HL-60 (cell line): ENCODE results near the gene COBL.

Source experiments
- DNase-seq, 2 experiments: peaks; one replicate each; pipeline ENCODE4 v3.0.0-alpha.2; 2010 to 2020; ENCODE audit warnings: low read depth in 1 of 2, low spot score in 1 of 2
- H3K27ac ChIP-seq: fragments of 250-450 bp; sonication (Bioruptor Pico); replicated peaks from 2 replicates; pipeline ENCODE4 v1.5.1; 2020; ENCODE audit warnings: mild to moderate bottlenecking, moderate library complexity
- H3K27me3 ChIP-seq: fragments of 250-450 bp; sonication (Bioruptor Pico); 2 replicates; pipeline ENCODE4 v1.5.1; 2021; ENCODE audit warnings: mild to moderate bottlenecking, moderate library complexity; ENCODE audit not compliant: insufficient read depth, poor library complexity, severe bottlenecking
- H3K4me3 ChIP-seq: replicated peaks from 2 replicates; pipeline ENCODE4 v1.5.1; 2011; ENCODE audit warnings: mild to moderate bottlenecking, control low read depth, low read length; ENCODE audit not compliant: insufficient read depth
- GABPA ChIP-seq: IDR thresholded peaks from 2 replicates; pipeline ENCODE4 v1.6.1; 2012; ENCODE audit warnings: low read depth
- POLR2AphosphoS5 ChIP-seq: IDR thresholded peaks from 2 replicates; pipeline ENCODE4 v1.6.1; 2012; ENCODE audit warnings: low read depth
- SPI1 ChIP-seq: IDR thresholded peaks from 2 replicates; pipeline ENCODE4 v1.6.1; 2012; ENCODE audit warnings: low read depth, mild to moderate bottlenecking, borderline replicate concordance
- TF ChIP-seq, protein P1 (sequence below): IDR thresholded peaks from one replicate; pipeline ENCODE4 v1.5.1; 2011; ENCODE audit warnings: low read length, control low read depth, inconsistent platforms; ENCODE audit not compliant: insufficient read depth
- TF ChIP-seq, protein P2 (sequence below): IDR thresholded peaks from 2 replicates; pipeline ENCODE4 v1.6.1; 2012; ENCODE audit warnings: low read depth; ENCODE audit not compliant: insufficient replicate concordance

Gene COBL

DNA sequence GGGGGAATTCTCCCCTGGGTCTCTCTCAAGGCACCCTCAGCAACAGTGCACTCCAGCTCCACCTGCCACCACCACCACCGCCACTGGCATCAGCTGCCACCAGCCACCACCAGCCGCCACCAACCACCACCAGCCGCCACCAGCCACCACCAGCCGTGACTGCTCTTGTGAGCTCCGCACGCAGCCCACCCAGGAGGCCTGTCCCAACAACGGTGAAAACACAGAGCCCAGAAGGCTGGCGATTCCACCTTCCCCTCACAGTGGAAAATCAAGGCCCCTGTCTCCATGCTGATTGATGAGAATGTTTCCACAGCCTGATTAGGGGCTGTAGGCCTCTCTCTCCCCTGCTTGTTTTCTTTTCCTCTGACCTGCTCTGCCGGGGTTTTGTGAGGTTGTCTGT lies 41.1 kb downstream of the COBL start:
- H3K4me3 ChIP-seq = no peak overlapping the region
- TF ChIP-seq, protein P1, sequence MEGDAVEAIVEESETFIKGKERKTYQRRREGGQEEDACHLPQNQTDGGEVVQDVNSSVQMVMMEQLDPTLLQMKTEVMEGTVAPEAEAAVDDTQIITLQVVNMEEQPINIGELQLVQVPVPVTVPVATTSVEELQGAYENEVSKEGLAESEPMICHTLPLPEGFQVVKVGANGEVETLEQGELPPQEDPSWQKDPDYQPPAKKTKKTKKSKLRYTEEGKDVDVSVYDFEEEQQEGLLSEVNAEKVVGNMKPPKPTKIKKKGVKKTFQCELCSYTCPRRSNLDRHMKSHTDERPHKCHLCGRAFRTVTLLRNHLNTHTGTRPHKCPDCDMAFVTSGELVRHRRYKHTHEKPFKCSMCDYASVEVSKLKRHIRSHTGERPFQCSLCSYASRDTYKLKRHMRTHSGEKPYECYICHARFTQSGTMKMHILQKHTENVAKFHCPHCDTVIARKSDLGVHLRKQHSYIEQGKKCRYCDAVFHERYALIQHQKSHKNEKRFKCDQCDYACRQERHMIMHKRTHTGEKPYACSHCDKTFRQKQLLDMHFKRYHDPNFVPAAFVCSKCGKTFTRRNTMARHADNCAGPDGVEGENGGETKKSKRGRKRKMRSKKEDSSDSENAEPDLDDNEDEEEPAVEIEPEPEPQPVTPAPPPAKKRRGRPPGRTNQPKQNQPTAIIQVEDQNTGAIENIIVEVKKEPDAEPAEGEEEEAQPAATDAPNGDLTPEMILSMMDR = no peak
- TF ChIP-seq, protein P2, sequence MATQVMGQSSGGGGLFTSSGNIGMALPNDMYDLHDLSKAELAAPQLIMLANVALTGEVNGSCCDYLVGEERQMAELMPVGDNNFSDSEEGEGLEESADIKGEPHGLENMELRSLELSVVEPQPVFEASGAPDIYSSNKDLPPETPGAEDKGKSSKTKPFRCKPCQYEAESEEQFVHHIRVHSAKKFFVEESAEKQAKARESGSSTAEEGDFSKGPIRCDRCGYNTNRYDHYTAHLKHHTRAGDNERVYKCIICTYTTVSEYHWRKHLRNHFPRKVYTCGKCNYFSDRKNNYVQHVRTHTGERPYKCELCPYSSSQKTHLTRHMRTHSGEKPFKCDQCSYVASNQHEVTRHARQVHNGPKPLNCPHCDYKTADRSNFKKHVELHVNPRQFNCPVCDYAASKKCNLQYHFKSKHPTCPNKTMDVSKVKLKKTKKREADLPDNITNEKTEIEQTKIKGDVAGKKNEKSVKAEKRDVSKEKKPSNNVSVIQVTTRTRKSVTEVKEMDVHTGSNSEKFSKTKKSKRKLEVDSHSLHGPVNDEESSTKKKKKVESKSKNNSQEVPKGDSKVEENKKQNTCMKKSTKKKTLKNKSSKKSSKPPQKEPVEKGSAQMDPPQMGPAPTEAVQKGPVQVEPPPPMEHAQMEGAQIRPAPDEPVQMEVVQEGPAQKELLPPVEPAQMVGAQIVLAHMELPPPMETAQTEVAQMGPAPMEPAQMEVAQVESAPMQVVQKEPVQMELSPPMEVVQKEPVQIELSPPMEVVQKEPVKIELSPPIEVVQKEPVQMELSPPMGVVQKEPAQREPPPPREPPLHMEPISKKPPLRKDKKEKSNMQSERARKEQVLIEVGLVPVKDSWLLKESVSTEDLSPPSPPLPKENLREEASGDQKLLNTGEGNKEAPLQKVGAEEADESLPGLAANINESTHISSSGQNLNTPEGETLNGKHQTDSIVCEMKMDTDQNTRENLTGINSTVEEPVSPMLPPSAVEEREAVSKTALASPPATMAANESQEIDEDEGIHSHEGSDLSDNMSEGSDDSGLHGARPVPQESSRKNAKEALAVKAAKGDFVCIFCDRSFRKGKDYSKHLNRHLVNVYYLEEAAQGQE = no peak
- TF ChIP-seq POLR2AphosphoS5 (no peak), SPI1 (no peak), GABPA (no peak)
- DNase-seq = no peak
- no peak overlapping the region for H3K27ac ChIP-seq
- H3K27me3 ChIP-seq = no peaks in the 10 kb centered on the region

DNA sequence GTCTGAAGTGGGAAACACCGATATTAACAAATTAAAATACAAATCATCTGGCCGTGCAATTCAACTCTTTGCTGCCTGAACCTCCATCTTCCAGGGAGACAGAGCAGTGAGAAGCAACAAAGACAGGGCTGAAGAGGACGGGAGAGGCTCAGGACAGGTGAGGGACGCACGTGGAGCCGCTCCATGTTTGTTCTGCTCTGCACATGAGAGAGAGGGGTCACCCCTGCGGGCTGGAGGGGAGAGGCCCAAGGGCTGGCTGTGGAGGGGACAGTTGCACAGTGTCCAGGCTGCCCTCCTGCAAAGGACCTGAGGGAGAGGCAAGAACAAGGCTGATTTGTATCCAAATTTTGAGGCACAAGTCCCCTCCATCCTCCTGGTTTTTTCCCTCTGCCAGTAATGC lies 41.7 kb downstream of the COBL start:
- no peak overlapping the region for H3K27ac ChIP-seq
- TF ChIP-seq SPI1 (no peak), GABPA (no peak), POLR2AphosphoS5 (no peak)
- TF ChIP-seq, protein P1 = no peak

DNA sequence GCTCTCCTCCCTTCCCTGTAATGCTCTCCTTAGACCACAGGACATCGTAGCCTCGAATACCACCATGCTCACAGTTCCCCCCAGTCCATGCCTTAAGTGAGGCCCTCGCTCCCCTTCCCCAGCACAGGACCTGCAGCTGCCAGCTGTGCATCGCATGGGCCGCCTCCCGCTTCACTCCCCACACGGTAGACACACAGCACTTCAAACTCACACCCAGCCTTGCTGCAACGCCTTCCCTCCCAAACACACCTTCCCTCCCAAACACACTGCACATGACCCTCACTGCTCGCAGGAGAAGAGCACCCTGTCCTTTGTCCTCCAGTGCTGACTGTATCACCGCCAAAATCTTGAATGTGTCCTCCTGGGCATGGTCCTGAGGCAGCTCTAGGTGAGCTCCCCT lies 42.6 kb downstream of the COBL start:
- TF ChIP-seq GABPA = no peak
- TF ChIP-seq, protein P1 = no peak
- Histone ChIP-seq H3K4me3 (no peak overlapping the region), H3K27ac (no peak overlapping the region), H3K27me3 (no peaks in the 10 kb centered on the region)
- no peak for DNase-seq

More for the DNA sequence above, 41.7 kb downstream of the COBL start:
- no peaks in the 10 kb centered on the region for H3K27me3 ChIP-seq
- no peak for DNase-seq
- H3K4me3 ChIP-seq = no peak overlapping the region

DNA sequence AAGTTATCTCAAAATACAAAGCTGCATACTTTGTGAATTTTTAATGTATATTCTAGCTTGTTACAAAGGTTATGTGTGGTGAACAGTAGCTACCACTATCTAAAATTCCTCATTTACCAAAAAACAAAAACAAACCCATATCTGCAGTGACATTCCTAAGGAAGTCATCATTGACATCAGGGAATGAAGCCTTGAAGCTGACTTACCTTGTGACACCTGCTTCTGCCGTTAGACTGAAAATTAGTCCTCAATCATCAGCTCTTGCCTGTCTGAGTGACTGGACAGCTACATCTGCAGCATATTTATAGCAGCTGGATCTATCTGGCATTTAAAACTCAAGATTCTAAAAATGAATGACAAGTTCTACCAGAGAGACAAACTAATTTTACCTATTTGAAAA lies 43.2 kb downstream of the COBL start:
- DNase-seq = no peak
- no peaks in the 10 kb centered on the region for H3K27me3 ChIP-seq
- H3K27ac ChIP-seq = no peak overlapping the region
- no peak overlapping the region for H3K4me3 ChIP-seq
- TF ChIP-seq, protein P1 = no peak
- TF ChIP-seq GABPA = no peak
- TF ChIP-seq, protein P2 = no peak
- no peak for TF ChIP-seq SPI1
- no peak for TF ChIP-seq POLR2AphosphoS5
